Esophagus muscularis mucosa (tissue), 4 donors: ENCODE measurements around the gene MYO15B.

Experiments
- CTCF ChIP-seq, 3 experiments: fragments of 200-600 bp in 2 of 3; fragments of 450-650 bp in 1 of 3; sonication (generic) in 2 of 3; IDR thresholded peaks; one replicate each; pipeline ENCODE4 v1.5.1; 2017 to 2019; ENCODE audit warnings: antibody characterized with exemption in 3 of 3, mild to moderate bottlenecking in 2 of 3, moderate library complexity in 1 of 3
- EP300 ChIP-seq: sonication (generic); formaldehyde crosslinking; IDR thresholded peaks from one replicate; pipeline ENCODE4 v1.6.1; 2017; ENCODE audit warnings: antibody characterized with exemption
- POLR2A ChIP-seq: fragments of 450-650 bp; IDR thresholded peaks from one replicate; pipeline ENCODE4 v1.6.1; 2017; ENCODE audit warnings: antibody characterized with exemption, moderate library complexity, mild to moderate bottlenecking, low read depth

DNA sequence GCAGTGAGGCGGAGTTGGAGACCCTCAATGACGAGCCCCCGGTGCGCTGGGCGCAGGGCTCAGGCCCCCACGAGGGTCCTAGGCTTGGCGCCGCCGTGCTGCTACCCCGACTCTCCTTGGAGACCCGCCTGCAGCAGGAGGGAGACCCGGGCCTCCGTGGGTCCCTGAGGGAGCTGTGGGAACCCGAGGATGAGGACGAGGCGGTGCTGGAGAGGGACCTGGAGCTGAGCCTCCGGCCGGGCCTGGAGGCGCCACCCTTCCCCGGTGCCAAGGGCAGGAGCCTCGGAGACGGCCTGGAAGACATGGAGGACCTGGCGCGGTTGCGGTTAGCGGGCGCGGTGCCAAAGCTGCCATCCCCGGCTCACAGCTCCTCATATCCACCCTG is 2.3 kb downstream of the MYO15B start:
- TF ChIP-seq CTCF (IDR thresholded peaks at IDR 0.05) (no peak), EP300 (no peak), POLR2A (no peak)
